T-helper 22 cell (primary cell): ENCODE measurements around the gene NLN.
A peak's percentile ranks its signal among the peaks of the same experiment; 100 is the strongest.
"Not testable (repeated sequence)": the region's sequence is repeated elsewhere in the genome, so short reads cannot be mapped to it uniquely, and the experiment has no call there.

ENCODE experiments used
- DNase-seq: peaks from one replicate; pipeline ENCODE4 v3.0.0-alpha.2; 2020; ENCODE audit warnings: low read depth

NLN gene

DNA sequence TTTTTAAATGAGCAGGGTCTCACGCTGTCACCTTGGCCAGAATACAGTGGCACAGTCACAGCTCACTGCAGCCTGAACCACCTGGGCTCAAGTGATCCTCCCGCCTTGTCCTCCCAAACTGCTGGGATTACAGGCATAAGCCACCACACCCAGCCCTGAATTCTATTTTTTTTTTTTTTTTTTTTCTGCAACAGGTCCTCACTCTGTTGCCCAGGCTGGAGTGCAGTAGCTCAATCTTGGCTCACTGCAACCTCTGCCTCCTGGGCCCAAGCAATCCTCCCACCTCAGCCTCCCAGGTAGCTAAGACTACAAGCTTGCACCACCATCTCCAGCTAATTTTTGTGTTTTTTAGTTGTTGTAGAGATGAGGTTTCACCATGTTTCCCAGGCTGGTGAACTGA lies 51.0 kb downstream of the NLN start:
- not testable (repeated sequence) for DNase-seq

DNA sequence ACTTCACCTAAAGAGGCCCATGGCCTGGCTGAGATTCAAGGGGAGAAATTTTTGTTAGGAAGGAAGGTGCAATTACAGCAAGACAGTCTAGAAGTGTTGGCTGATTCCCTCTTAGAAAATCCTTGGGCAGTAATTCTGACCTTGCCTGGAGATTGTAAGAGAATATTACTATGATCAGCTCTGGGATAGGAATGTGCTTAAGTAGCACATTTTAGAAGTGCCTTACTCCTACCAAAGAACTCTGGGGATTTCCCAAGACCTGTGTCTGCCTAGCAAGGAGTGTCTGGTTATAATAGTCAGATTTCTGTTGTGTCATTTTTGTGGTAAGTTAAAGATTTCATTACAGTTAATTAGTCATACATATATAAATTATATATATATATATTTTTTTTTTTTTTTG lies 52.3 kb downstream of the NLN start:
- DNase-seq = no peak

DNA sequence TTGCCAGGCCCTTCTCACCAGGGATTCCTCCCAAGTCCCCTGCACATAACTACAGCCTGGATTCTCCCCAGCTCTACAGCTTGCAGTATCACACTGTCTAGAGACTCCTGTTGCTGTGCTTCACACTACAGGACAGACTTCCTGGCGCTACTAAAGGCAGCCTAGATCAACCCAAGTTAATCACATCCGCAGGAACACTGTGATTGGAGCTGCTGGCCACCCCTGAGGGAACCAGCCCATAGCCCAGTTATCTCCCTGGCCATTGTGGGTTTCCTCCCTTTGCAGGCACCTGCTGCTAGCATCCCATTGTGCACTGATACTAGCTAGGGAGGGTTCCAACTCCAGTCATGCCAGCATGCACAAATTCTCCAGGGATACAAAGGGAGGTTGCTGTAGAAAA lies 53.5 kb downstream of the NLN start:
- DNase-seq = no peak

DNA sequence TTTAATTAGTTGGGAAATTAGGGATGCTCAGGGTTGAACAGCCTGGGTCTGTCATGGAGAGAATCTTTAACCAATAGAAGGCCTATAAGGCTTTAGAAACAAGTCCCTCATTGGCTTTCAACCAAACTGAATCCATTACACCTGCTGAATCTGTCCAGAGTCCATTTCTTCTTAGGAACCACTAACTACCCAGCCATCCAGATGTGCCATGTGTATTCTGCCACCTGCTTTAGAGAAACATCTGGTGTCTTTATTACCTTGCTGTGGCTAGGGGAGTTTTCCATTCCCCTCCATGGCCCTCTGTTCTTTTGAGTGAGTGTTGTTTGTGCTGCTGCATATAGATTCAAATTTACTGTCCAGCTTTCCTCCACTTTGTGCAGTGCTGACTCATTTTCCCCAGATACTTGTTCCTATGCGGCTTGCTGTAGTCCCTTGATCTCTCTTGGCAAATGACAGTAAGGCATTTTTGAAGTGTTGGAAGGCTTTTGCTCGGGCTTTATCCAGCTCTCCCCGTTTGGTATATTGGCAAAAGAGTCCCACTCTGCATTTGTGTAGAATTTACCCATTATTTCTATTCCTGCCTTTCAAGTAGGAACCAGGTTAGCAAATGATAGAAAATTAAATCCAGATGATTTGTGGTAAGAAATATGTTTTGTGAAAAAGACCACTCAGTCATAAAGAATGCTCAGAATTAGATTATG lies 54.6 kb downstream of the NLN start:
- no peak for DNase-seq

DNA sequence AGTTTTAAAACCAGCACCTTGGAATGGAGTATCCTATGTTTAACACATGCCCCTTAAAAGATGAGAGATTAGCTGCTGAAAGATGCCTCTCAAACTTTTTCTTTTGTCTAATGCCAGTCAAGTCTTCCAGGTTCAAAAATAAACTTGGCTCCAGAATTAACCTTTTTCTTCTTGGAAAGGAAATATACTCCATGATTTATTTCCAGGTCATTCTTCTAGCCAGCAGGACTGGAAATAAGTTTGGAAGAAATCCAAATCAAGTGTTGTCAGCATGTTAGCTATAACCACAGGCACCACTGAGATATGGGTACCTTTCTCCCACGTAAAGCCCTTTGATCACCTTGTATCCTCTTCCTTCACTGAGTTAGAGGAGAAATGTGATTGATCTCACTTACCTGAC lies 56.1 kb downstream of the NLN start:
- DNase-seq = no peak

DNA sequence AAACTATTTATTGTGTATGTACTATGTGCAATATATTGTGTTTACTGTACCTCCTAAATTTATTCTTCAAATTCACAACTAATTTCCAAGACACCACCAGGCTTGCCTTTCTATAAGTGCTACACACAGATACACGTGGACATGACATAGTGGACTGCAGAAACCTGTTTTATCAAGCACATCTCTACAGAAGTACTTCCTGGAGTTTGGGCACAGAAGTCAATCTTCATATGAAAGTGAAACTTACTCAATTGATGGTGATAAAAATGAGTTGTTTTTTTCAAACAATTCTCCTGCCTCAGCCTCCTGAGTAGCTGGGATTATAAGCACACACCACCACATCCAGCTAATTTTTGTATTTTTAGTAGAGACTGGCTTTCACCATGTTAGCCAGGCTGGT lies 57.6 kb downstream of the NLN start:
- DNase-seq = no peak

DNA sequence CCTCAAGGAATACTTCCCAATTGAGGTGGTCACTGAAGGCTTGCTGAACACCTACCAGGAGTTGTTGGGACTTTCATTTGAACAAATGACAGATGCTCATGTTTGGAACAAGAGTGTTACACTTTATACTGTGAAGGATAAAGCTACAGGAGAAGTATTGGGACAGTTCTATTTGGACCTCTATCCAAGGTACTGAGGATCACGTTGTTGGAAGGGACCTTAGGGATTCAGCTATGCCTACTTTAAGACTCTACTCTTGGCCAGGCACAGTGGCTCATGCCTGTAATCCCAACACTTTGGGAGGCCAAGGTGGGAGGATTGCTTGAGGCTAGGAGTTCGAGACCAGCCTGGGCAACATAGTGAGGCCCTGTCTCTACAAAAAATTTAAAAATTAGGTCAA lies 66.3 kb downstream of the NLN start:
- DNase-seq = not testable (repeated sequence)

DNA sequence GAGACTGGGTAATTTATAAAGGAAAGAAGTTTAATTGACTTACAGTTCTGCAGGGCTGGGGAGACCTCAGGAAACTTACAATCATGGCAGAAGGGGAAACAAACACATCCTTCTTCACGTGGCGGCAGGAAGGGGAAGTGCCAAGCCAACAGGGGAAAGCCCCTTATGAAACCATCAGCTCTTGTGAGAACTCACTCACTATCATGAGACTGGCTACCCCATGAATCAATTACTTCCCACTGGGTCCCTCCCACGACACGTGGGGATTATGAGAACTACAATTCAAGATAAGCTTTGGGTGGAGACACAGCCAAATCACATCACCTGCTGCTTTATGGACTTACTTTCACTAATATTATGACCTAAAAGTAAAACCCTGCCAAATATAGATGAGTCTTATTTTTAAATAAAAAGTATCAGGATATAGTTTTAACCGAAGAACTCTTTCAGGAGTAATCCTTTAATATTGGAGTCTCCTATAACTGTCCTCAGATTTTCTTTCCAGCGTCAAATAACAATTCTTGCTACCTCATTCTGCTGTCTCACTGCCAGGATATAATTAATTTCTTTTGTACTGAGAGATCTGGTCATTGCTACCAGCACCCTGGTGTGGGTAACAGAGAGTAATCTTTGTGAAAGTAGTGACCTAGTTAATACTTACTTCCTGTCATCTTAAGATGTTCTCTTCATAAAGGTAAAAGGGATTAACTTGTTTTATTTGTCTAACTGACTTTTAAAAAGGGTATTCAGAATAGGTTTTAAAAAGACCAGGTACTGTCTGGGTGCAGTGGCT lies 68.6 kb downstream of the NLN start:
- peak; percentile 4 for DNase-seq

DNA sequence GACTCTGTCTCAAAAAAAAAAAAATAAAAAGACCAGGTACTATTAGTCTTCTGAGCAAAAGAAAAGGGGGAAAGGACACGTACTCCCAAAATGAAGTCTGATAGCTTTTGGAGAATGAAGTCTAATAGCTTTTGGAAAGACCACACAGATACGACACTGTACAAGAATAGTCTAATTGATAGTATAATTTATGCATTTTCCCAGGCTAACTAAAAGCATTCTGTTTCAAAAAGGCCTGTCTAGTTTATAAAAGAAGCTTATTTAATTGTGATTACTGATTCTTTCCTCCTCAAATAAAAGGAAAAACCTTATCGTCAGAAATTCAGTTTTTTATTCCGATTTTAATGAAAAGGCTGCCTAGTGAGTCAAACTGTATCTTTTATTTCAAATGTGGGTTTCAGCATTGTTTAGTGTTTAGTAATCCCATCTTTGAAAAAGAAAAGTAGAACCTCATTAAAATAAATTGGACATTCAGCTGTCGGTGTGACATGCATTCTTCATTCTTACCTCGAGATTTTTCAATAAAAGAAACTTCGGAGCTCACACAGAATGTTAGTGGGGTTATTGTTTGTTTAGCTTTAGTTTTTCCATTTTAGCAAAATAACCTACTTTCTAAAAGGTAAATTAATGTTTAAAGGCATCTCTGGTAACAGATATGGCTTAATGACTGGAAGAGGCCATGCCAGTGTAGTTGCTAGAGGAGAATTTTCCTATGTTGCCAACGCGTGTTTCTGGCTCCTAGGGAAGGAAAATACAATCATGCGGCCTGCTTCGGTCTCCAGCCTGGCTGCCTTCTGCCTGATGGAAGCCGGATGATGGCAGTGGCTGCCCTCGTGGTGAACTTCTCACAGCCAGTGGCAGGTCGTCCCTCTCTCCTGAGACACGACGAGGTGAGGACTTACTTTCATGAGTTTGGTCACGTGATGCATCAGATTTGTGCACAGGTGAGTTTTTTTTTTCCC lies 70.0 kb downstream of the NLN start:
- DNase-seq = no peak

DNA sequence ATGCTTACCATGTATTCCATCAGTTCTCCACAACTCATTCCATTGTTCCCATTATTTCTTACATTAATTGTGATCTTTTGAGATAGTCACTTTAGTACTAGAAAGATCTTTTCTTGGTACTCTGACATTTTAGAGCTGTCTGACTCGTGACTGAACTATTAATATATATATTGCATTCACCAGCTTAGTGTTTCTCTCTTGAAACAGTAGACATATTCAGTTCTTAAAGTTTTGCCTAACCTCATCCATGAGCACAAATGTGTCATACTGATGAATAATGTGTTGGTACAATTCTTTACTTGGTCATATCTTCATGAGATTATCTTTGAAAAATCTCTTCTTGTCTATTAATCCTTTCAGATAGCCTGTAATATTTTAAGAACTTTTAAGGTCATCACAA lies 74.3 kb downstream of the NLN start:
- DNase-seq = no peak

DNA sequence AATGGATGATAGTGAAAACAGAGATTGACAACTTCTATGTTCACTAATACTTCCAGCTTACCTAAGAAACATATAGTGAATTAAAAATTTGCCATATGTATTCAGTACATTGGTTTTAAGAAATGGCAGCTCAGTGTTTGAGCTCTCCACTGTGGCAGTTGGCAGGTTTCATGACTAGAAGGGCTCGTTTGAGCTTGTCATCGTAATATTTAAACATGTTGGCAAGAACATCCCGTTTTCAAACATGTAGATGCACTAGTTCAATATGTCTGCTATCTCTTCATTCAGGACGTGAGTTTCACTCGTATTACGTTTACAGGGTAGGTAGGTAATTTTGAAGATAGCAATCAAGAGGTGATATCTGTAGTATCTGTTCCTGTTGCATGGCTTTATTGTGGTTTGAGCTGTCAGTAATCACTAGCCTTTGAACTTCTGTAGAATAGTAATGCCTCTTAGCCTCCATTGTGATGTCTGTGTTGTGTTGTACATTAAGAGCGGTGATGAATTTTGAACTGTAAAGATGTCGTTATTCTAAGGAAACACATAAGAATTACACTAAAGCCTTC lies 74.8 kb downstream of the NLN start:
- DNase-seq = no peak

DNA sequence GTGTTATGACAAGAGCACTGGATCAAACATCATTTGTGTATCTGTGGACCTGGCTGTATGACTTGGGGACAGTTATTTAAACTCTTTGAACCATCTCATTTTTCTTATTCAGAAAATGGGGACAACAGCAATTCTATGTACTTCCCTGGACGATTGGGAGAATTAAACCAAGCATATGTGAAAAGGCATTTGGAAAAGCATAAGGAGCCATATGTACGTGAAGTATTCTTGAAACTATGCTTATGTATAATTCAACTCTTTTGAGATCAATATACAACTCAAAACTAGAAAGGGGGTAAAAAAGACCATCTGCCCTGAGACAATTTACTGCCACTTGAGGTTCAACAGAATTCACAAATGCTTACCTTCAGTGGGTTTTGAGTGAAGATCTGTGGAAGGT lies 75.5 kb downstream of the NLN start:
- no peak for DNase-seq

DNA sequence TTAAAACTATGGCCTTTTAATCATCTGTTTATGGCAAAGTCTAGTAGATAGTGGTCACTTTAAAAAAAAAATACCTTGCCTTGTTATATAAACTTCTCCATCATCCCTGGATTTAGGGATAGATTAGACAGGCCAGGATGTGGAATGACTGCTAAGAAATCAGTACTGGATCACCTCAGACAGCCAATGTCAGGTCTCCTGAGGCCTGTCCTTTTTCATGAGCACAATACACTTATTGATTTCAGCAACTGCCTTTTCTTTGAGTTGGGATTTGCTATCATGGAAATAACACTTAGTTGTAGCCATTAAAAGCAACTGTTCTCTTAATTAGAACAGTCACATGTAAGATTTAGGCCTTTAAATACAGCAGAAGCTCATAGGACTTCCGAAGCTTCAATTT lies 77.9 kb downstream of the NLN start:
- DNase-seq = no peak

DNA sequence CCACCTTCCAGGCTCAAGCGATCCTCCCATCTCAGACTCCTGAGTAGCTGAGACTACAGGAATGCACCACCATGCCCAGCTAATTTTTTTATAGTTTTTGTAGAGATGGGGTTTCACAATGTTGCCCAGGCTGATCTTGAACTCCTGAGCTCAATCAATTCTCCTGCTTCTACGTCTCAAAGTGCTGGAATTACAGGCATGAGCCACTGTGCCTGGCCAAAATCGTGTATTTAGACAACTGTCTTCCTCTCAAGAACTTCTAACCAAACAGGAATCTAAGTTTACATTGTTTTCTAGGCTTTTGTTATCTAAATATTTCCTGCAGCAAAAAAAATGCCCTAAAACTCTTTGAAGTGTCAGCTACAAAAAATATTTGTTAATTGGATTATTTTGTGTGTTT lies 78.8 kb downstream of the NLN start:
- DNase-seq = no peak

DNA sequence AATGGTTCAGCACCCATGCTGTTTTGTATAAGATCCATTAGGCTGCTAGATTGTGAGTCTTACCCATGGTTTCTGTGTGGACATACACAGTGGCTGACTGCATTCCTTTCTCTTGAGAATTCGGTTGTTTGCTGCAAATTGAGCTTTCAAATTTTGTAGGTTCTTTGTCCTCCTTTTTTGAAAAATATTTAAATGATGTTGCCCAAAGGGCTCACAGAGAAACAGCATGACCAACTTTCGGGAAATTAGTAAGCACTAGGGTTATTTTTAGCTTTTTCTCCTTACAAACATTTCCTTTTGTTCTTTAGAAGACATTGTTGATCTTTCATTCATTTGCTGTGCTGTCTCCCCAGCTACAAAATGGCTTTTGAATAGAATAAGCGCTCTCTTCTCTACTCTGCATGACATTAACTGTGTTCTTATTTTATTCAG lies 79.4 kb downstream of the NLN start:
- no peak for DNase-seq

DNA sequence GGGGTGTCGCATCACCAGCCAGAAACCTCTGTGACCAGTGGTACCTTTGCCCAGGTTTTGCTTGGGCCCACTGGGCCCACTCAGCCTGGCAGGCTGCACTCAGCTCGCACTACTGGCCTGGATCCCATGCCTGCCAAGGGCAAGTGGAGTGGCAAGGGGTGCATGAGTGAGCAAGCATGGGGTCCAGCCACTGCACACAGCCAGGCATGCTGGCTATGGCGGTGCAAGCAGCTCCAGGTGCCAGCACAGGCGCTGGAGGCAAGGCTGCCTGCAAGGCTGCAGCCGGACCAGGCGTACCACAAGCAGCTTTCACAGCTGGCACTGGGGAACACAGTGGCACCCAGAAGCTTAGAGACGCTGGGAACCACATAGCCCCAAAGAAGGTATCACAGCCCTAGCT lies 80.1 kb downstream of the NLN start:
- DNase-seq = no peak

DNA sequence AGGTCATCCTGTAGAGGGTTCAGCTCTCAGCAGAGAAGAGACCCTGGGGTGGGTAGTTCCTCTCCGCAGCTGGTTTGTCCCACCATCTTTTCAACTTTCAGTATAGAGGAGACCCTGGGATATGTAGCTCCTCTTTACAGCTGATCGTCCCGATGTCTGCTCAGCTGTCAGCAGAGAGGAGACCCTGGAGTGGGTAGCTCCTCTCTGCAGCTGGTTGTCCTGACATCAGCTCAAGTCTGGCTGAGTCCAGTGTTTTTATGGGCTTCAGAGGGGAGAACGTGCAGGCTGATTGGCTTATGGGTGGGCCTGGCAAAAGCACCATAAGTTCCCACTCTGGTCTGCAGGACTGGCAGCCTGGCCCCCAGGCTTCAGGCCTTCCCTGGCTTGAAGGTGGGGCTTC lies 80.8 kb downstream of the NLN start:
- no peak for DNase-seq

DNA sequence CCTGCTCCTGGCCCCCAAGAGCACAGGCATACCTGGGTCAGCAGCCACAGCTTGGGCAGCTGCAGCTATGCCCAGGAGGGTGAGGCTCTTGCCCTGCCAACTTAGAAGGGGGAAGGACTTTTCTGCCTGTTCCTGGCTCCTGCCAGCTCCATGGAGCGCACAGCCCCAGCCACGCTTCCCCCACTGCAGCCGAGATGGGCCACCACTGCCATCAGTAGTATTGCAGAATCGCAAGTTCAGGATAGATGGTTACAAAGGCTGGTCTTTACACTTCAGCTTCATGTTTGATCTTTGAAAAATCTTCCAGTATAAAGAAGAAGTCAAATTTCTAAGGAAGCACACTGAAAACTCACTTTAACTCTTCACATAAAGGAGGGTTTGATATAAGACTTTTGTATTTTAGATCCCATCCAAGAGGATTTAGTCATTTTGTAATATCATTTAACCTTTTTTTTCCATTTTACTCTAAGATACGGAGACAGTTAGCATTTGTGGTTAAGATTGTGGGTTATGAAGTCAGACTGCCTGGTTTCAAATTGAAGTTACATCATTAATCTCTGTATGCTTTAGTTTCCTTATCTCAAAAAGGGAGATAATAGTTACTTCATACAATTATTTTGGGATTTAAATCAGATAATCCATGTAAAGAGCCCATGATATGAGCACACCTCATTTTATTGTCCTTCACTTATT lies 81.8 kb downstream of the NLN start:
- DNase-seq = no peak

DNA sequence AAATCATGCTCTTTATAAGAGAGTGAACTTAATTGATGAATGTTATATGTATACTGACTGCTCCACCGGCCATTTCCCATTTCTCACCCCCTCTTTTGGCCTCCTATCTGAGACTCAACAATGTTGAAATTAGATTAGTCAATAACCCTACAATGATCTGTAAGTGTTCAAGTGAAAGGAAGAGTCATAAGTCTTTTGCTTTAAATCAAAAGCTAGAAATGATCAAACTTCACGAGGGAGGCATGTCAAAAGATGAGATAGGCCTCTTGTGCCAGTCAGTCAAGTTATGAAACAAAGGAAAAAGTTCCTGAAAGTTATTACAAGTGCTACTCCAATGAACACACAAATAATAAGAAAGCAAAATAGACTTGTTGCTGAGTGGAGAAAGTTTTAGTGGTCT lies 83.1 kb downstream of the NLN start:
- no peak for DNase-seq

DNA sequence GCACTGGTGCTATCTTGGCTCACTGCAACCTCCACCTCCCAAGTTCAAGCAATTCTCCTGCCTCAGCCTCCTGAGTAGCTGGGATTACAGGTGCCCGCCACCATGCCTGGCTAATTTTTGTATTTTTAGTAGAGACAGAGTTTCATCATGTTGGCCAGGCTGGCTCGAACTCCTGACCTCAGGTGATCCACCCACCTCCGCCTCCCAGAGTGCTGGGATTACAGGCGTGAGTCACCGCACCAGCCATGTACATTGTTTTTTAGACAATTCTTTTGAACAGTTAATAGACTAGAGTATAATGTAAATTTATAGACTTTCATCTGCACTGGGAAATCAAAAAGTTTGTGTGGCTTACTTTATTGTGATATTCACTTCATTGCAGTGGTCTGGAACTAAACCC lies 85.5 kb downstream of the NLN start:
- not testable (repeated sequence) for DNase-seq

DNA sequence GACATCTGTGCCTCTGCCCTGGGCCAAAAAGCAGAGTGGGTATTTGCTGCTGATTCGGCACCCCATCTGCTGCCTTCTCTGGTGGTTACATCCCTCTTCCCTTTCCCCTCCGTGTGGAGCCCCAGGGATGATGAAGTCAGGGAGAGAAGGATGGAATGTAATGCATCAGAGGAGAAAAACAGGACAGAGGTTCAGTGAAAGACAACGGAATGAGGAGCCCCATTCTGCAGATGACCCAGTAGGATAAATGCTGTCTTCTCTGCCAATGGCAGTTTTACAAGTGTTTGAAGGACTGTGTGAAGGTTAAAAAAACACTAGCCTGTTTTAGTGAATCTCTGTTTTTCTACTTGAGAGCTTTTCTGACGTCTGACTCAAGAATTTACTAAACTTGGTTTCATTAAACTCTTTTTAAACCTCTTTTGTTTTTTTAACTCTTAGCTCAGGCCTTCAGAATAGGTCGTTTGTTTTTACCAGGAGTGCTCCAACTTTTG lies 86.3 kb downstream of the NLN start:
- DNase-seq = no peak

DNA sequence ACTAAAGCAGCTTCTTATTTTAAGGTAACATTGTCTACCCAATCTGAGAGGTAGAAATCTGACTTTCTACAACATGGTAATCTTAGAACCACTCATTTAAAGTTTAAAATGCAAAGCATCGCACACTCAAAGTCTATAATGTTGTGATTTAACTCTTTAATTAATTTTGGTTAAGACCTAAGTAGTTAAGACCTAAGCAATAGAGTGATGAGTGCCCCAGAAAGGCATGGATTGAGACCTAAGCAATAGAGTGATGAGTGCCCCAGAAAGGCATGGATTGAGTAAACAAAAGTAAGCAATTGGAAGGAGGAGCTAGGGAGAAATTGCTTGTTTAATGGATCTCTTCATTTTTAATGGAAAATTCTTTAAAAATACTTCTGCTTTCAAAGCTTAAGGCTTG lies 86.8 kb downstream of the NLN start:
- DNase-seq = no peak
